Measurements from ENCODE around the gene METTL8.

DNA sequence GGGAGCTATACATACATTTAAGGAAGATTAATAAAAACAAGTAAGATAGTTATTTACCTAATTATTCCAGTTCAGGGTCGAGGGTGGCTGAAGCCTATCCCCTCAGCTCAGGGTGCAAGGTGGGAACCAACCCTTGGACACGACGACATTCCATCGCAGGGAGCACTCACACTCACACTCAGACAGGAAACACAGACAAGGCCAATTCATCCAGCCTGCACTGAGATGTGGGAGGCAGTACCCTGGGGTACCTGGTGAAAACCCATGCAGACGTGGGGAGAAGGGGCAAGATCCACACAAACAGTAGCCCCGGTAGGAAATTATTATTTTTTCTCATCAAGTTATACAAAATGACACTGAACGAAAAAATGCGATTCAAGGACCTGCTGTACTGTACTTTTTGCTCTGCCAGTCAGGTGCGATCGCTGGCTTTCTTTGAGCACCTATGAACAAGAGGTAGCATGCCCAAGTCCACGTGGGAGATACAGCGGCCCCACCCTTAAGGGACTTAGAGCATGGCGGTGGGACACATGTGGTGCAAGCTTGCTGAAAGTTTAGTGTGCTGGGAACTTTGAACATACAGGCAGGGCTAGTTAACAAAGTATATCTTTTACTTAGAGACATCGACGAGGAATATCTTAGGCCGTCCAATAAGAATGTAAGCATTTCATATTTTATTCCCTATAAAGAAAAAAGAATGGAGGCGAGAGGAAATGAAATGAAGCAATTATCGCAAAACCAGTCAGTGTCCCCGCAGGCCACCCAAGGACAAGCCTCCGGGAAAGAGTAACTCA is 624 bp downstream of the METTL8 start:
- TF ChIP-seq, protein P1, sequence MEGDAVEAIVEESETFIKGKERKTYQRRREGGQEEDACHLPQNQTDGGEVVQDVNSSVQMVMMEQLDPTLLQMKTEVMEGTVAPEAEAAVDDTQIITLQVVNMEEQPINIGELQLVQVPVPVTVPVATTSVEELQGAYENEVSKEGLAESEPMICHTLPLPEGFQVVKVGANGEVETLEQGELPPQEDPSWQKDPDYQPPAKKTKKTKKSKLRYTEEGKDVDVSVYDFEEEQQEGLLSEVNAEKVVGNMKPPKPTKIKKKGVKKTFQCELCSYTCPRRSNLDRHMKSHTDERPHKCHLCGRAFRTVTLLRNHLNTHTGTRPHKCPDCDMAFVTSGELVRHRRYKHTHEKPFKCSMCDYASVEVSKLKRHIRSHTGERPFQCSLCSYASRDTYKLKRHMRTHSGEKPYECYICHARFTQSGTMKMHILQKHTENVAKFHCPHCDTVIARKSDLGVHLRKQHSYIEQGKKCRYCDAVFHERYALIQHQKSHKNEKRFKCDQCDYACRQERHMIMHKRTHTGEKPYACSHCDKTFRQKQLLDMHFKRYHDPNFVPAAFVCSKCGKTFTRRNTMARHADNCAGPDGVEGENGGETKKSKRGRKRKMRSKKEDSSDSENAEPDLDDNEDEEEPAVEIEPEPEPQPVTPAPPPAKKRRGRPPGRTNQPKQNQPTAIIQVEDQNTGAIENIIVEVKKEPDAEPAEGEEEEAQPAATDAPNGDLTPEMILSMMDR (IDR thresholded peaks at IDR 0.05): no peak
- TF ChIP-seq POLR2A (IDR thresholded peaks at IDR 0.05): no peak
